HEK293T (cell line): ENCODE measurements around the gene BLOC1S3.

Source experiments
- CTCF ChIA-PET: fragments of 350-600 bp; formaldehyde crosslinking; extraction: SDS; loops from one replicate; lab custom pipeline; 2021; ENCODE audit warnings: antibody characterized with exemption, inconsistent platforms; lab: Yijun Ruan, JAX
- POLR2A ChIA-PET: fragments of 350-600 bp; formaldehyde crosslinking; extraction: SDS; loops from one replicate; lab custom pipeline; 2020; ENCODE audit warnings: antibody characterized with exemption, inconsistent platforms; lab: Yijun Ruan, JAX
- DNase-seq: peaks from one replicate; pipeline ENCODE4 v3.0.0; 2012; ENCODE audit warnings: mixed read lengths; ENCODE audit errors: extremely low spot score
- ARNT ChIP-seq: fragments of 450-650 bp; IDR thresholded peaks from 2 replicates; pipeline ENCODE4 v1.6.1; 2017; ENCODE audit warnings: mild to moderate bottlenecking
- BHLHE40 ChIP-seq: fragments of 450-650 bp; IDR thresholded peaks from 2 replicates; pipeline ENCODE4 v1.6.1; 2016; ENCODE audit warnings: mild to moderate bottlenecking, moderate library complexity, borderline replicate concordance
- CTBP1 ChIP-seq: fragments of 450-650 bp; IDR thresholded peaks from 2 replicates; pipeline ENCODE4 v1.6.1; 2016; ENCODE audit warnings: borderline replicate concordance
- ELF4 ChIP-seq: fragments of 450-650 bp; IDR thresholded peaks from 2 replicates; pipeline ENCODE4 v1.6.1; 2017; ENCODE audit warnings: antibody characterized with exemption
- FOXA1 ChIP-seq: fragments of 450-650 bp; IDR thresholded peaks from 2 replicates; pipeline ENCODE4 v1.6.1; 2016; ENCODE audit warnings: mild to moderate bottlenecking
- FOXK2 ChIP-seq: fragments of 450-650 bp; IDR thresholded peaks from 2 replicates; pipeline ENCODE4 v1.6.1; 2016; ENCODE audit warnings: mild to moderate bottlenecking
- FOXM1 ChIP-seq: fragments of 450-650 bp; IDR thresholded peaks from 2 replicates; pipeline ENCODE4 v1.6.1; 2017; ENCODE audit warnings: mild to moderate bottlenecking, borderline replicate concordance
- HDGF ChIP-seq: fragments of 450-650 bp; IDR thresholded peaks from 2 replicates; pipeline ENCODE4 v1.6.1; 2017; ENCODE audit warnings: antibody characterized with exemption, borderline replicate concordance
- L3MBTL2 ChIP-seq: fragments of 450-650 bp; conservative IDR thresholded peaks from 2 replicates; pipeline ENCODE4 v1.6.1; 2016; ENCODE audit warnings: mild to moderate bottlenecking
- LEF1 ChIP-seq: fragments of 450-650 bp; IDR thresholded peaks from 2 replicates; pipeline ENCODE4 v1.6.1; 2017; ENCODE audit warnings: mild to moderate bottlenecking, borderline replicate concordance
- NFRKB ChIP-seq: fragments of 450-650 bp; IDR thresholded peaks from 2 replicates; pipeline ENCODE4 v1.6.1; 2016; ENCODE audit warnings: mild to moderate bottlenecking, moderate library complexity
- PKNOX1 ChIP-seq: fragments of 450-650 bp; IDR thresholded peaks from 2 replicates; pipeline ENCODE4 v1.6.1; 2016
- SP1 ChIP-seq: fragments of 450-650 bp; IDR thresholded peaks from 2 replicates; pipeline ENCODE4 v1.6.1; 2017
- SUZ12 ChIP-seq: fragments of 450-650 bp; IDR thresholded peaks from 2 replicates; pipeline ENCODE4 v1.6.1; 2016; ENCODE audit warnings: mild to moderate bottlenecking
- TARDBP ChIP-seq: fragments of 450-650 bp; IDR thresholded peaks from 2 replicates; pipeline ENCODE4 v1.6.1; 2016
- ZNF384 ChIP-seq: fragments of 450-650 bp; IDR thresholded peaks from 2 replicates; pipeline ENCODE4 v1.6.1; 2016

Gene BLOC1S3

GRCh38 chr19:45142726-45143110 is 35.9 kb upstream of the BLOC1S3 start:
- TF ChIP-seq PKNOX1 (no peak), LEF1 (no peak), CTBP1 (no peak), ARNT (no peak), L3MBTL2 (no peak)
- ChIA-PET POLR2A (interaction anchor here (0.6 to 1.1 kb wide), 2 partner anchors 32 to 35 kb away, joined by 3 read pairs; partner anchors contain the start of gene TRAPPC6A), CTCF (no interaction called here)
- DNase-seq: no peak

GRCh38 chr19:45144431-45145269 is 33.9 kb upstream of the BLOC1S3 start:
- TF ChIP-seq TARDBP (no peak), FOXA1 (no peak), ARNT (no peak), SUZ12 (no peak), PKNOX1 (no peak), CTBP1 (no peak), FOXM1 (no peak), FOXK2 (no peak), NFRKB (no peak), SP1 (no peak), BHLHE40 (no peak), ZNF384 (no peak)
- DNase-seq: no peak
- CTCF ChIA-PET: no interaction called here
- POLR2A ChIA-PET: no interaction called here

- TF ChIP-seq NFRKB: no peak
- no peak for TF ChIP-seq ELF4
- no peak for TF ChIP-seq FOXK2
- TF ChIP-seq FOXM1: no peak
- no peak for TF ChIP-seq TARDBP
- no peak for TF ChIP-seq CTBP1
- TF ChIP-seq SUZ12: no peak
- TF ChIP-seq ZNF384: no peak
- TF ChIP-seq SP1: no peak
- TF ChIP-seq ARNT: no peak
- no peak for TF ChIP-seq FOXA1
- no peak for TF ChIP-seq LEF1
- no peak for TF ChIP-seq L3MBTL2
- no peak for TF ChIP-seq HDGF
- TF ChIP-seq PKNOX1: no peak
- no peak for TF ChIP-seq BHLHE40
- CTCF ChIA-PET: no interaction called here
Observed at GRCh38 chr19:45145270-45146189, 33.1 kb upstream of the BLOC1S3 start.

GRCh38 chr19:45146251-45146650 is 32.3 kb upstream of the BLOC1S3 start:
- DNase-seq: no peak
- TF ChIP-seq PKNOX1: no peak
- no peak for TF ChIP-seq FOXM1
- no peak for TF ChIP-seq TARDBP
- no peak for TF ChIP-seq ARNT
- no peak for TF ChIP-seq FOXK2
- TF ChIP-seq LEF1: no peak
- no peak for TF ChIP-seq ELF4
- TF ChIP-seq CTBP1: no peak
- ChIA-PET CTCF (no interaction called here), POLR2A (no interaction called here)

More at GRCh38 chr19:45145270-45146189, 33.1 kb upstream of the BLOC1S3 start:
- POLR2A ChIA-PET: no interaction called here
- no peak for DNase-seq

GRCh38 chr19:45146741-45147205 is 31.8 kb upstream of the BLOC1S3 start:
- POLR2A ChIA-PET: no interaction called here
- CTCF ChIA-PET: no interaction called here
- TF ChIP-seq TARDBP (no peak), FOXA1 (no peak), LEF1 (no peak), ARNT (no peak), ELF4 (no peak), SUZ12 (no peak), HDGF (no peak), NFRKB (no peak), FOXM1 (no peak), BHLHE40 (no peak), FOXK2 (no peak)
- no peak for DNase-seq
